HEK293 (cell line): ENCODE results near the gene ROBO1.

Experiments
- CTCF ChIA-PET: fragments of 350-600 bp; formaldehyde crosslinking; extraction: SDS; loops from one replicate; lab custom pipeline; 2021; ENCODE audit warnings: antibody characterized with exemption; lab: Yijun Ruan, JAX
- POLR2A ChIA-PET: fragments of 300-600 bp; formaldehyde crosslinking; extraction: SDS; loops from one replicate; lab custom pipeline; 2020; ENCODE audit warnings: antibody characterized with exemption, inconsistent platforms; lab: Yijun Ruan, JAX
- H3K27ac ChIP-seq: fragments of 200-500 bp; sonication (Bioruptor generic); 2 replicates; pipeline ENCODE4 v1.5.1; 2014; ENCODE audit warnings: low read depth, low read length, control low read depth, inconsistent platforms; ENCODE audit errors: extremely low read depth
- H3K36me3 ChIP-seq, 2 experiments: fragments of 200-500 bp in 1 of 2; sonication (Bioruptor generic) in 1 of 2; 1 replicate in 1 of 2; 2 replicates in 1 of 2; pipeline ENCODE4 v1.5.1; 2014 to 2017; ENCODE audit warnings: inconsistent platforms in 2 of 2, low read length in 2 of 2; ENCODE audit not compliant: control insufficient read depth in 2 of 2, insufficient read depth in 1 of 2
- H3K4me1 ChIP-seq: fragments of 200-500 bp; sonication (Bioruptor generic); 2 replicates; pipeline ENCODE4 v1.5.1; 2014; ENCODE audit warnings: mild to moderate bottlenecking, low read length, inconsistent platforms; ENCODE audit not compliant: control insufficient read depth, insufficient read depth
- H3K4me3 ChIP-seq: 2 replicates; pipeline ENCODE4 v1.5.1; 2011; ENCODE audit warnings: low read depth, mild to moderate bottlenecking, control low read depth, low read length, moderate library complexity
- H3K9me3 ChIP-seq: fragments of 200-500 bp; sonication (Bioruptor generic); 2 replicates; pipeline ENCODE4 v1.5.1; 2014; ENCODE audit warnings: low read depth, low read length, inconsistent platforms; ENCODE audit not compliant: control insufficient read depth, insufficient read depth
- BCL6B ChIP-seq: fragments of 450-650 bp; formaldehyde crosslinking; IDR thresholded peaks from 2 replicates; pipeline ENCODE4 v1.5.1; 2017; ENCODE audit warnings: missing biosample characterization, missing genetic modification characterization
- GLI4 ChIP-seq: fragments of 450-650 bp; formaldehyde crosslinking; IDR thresholded peaks from 2 replicates; pipeline ENCODE4 v1.5.1; 2016; ENCODE audit warnings: missing biosample characterization, missing genetic modification characterization
- GLIS1 ChIP-seq: fragments of 450-650 bp; formaldehyde crosslinking; IDR thresholded peaks from 2 replicates; pipeline ENCODE4 v1.5.1; 2016; ENCODE audit warnings: missing biosample characterization, missing genetic modification characterization
- GLIS2 ChIP-seq: fragments of 450-650 bp; formaldehyde crosslinking; IDR thresholded peaks from 2 replicates; pipeline ENCODE4 v1.5.1; 2016; ENCODE audit warnings: missing biosample characterization, missing genetic modification characterization
- KLF9 ChIP-seq: fragments of 450-650 bp; formaldehyde crosslinking; IDR thresholded peaks from 2 replicates; pipeline ENCODE4 v1.5.1; 2016; ENCODE audit warnings: missing biosample characterization, missing genetic modification characterization, low read depth
- PRDM1 ChIP-seq: fragments of 450-650 bp; formaldehyde crosslinking; IDR thresholded peaks from 2 replicates; pipeline ENCODE4; 2016; ENCODE audit warnings: missing biosample characterization, missing genetic modification characterization
- YY1 ChIP-seq: fragments of 450-650 bp; formaldehyde crosslinking; IDR thresholded peaks from 2 replicates; pipeline ENCODE4 v1.5.1; 2018; ENCODE audit warnings: missing biosample characterization, missing genetic modification characterization
- ZBTB10 ChIP-seq: fragments of 450-650 bp; formaldehyde crosslinking; IDR thresholded peaks from 2 replicates; pipeline ENCODE4 v1.5.1; 2016; ENCODE audit warnings: missing biosample characterization, missing genetic modification characterization
- ZBTB21 ChIP-seq: fragments of 450-650 bp; formaldehyde crosslinking; IDR thresholded peaks from 2 replicates; pipeline ENCODE4 v1.5.1; 2017; ENCODE audit warnings: missing biosample characterization, missing genetic modification characterization
- ZNF140 ChIP-seq: fragments of 450-650 bp; formaldehyde crosslinking; IDR thresholded peaks from 2 replicates; pipeline ENCODE4 v1.5.1; 2016; ENCODE audit warnings: missing biosample characterization, missing genetic modification characterization
- ZNF184 ChIP-seq: fragments of 450-650 bp; IDR thresholded peaks from 2 replicates; pipeline ENCODE4 v1.5.1; 2018; ENCODE audit warnings: missing biosample characterization, mild to moderate bottlenecking, missing genetic modification characterization
- ZNF202 ChIP-seq: fragments of 450-650 bp; formaldehyde crosslinking; IDR thresholded peaks from 2 replicates; pipeline ENCODE4 v1.5.1; 2016; ENCODE audit warnings: missing biosample characterization, missing genetic modification characterization, borderline replicate concordance
- ZNF214 ChIP-seq: fragments of 450-650 bp; formaldehyde crosslinking; IDR thresholded peaks from 2 replicates; pipeline ENCODE4 v1.5.1; 2017; ENCODE audit warnings: missing biosample characterization, mild to moderate bottlenecking, missing genetic modification characterization, borderline replicate concordance
- ZNF248 ChIP-seq: fragments of 450-650 bp; formaldehyde crosslinking; IDR thresholded peaks from 2 replicates; pipeline ENCODE4 v1.5.1; 2017; ENCODE audit warnings: missing biosample characterization, missing genetic modification characterization
- ZNF280C ChIP-seq: fragments of 450-650 bp; formaldehyde crosslinking; IDR thresholded peaks from 2 replicates; pipeline ENCODE4 v1.5.1; 2016; ENCODE audit warnings: missing biosample characterization, missing genetic modification characterization
- ZNF600 ChIP-seq: fragments of 450-650 bp; formaldehyde crosslinking; IDR thresholded peaks from 2 replicates; pipeline ENCODE4 v1.5.1; 2016; ENCODE audit warnings: missing biosample characterization, missing genetic modification characterization
- ZNF654 ChIP-seq: fragments of 450-650 bp; formaldehyde crosslinking; IDR thresholded peaks from 2 replicates; pipeline ENCODE4 v1.5.1; 2016; ENCODE audit warnings: low read depth, missing biosample characterization, missing genetic modification characterization

Gene ROBO1

GRCh38 chr3:79038636-79039035 lies 729.2 kb downstream of the ROBO1 start (continued):
- no peak for TF ChIP-seq ZNF202
- no peak for TF ChIP-seq ZNF600 (tag by site-specific recombination)
- TF ChIP-seq ZNF184 (tag by site-specific recombination), result no peak
- TF ChIP-seq BCL6B (tag by site-specific recombination), result no peak
- TF ChIP-seq ZBTB10 (tag by site-specific recombination), result no peak
- no peak for TF ChIP-seq GLIS2

- CTCF ChIA-PET, result interaction anchor here (0.6 kb wide), 1 partner anchor 51 kb away, joined by 3 read pairs; no protein-coding TSS in a partner anchor
Measured at GRCh38 chr3:79038057-79038456, 729.7 kb downstream of the ROBO1 start.

GRCh38 chr3:79032686-79033318 lies 735.0 kb downstream of the ROBO1 start:
- no peaks in the 10 kb centered on the region for H3K36me3 ChIP-seq
- no peak for TF ChIP-seq GLI4 (tag by site-specific recombination)
- TF ChIP-seq ZNF654 (tag by site-specific recombination), result peak; percentile 75
- H3K9me3 ChIP-seq, result no peaks in the 10 kb centered on the region
- H3K4me1 ChIP-seq, result no peaks in the 10 kb centered on the region
- CTCF ChIA-PET, result interaction anchor here (0.6 to 2.7 kb wide), 12 partner anchors 14 to 1683 kb away, joined by 3 to 12 read pairs (median 4); no protein-coding TSS in a partner anchor
- POLR2A ChIA-PET, result interaction anchor here (1.1 kb wide), 1 partner anchor 14 kb away, joined by 3 read pairs; no protein-coding TSS in a partner anchor
- no peak overlapping the region for H3K4me3 ChIP-seq
- H3K27ac ChIP-seq, result no peak overlapping the region

More at GRCh38 chr3:79038057-79038456, 729.7 kb downstream of the ROBO1 start:
- Histone ChIP-seq H3K36me3 (no peaks in the 10 kb centered on the region), H3K4me1 (no peaks in the 10 kb centered on the region), H3K9me3 (no peaks in the 10 kb centered on the region), H3K27ac (no peak overlapping the region), H3K4me3 (no peak overlapping the region)
- TF ChIP-seq ZNF214 (tag by site-specific recombination), result no peak
- no peak for TF ChIP-seq GLI4 (tag by site-specific recombination)
- TF ChIP-seq GLIS1 (tag by site-specific recombination), result no peak
- TF ChIP-seq YY1 (tag by site-specific recombination), result no peak
- no peak for TF ChIP-seq ZNF280C
- no peak for TF ChIP-seq PRDM1 (tag by site-specific recombination)
- TF ChIP-seq KLF9, result no peak
- no peak for TF ChIP-seq ZNF140
- no peak for TF ChIP-seq ZBTB21 (tag by site-specific recombination)
- TF ChIP-seq ZNF248 (tag by site-specific recombination), result no peak
- TF ChIP-seq, all 188 proteins: peak for 0
- POLR2A ChIA-PET, result no interaction called here
